Measurements from ENCODE around the gene MRPL34.

The MRPL34 gene

DNA sequence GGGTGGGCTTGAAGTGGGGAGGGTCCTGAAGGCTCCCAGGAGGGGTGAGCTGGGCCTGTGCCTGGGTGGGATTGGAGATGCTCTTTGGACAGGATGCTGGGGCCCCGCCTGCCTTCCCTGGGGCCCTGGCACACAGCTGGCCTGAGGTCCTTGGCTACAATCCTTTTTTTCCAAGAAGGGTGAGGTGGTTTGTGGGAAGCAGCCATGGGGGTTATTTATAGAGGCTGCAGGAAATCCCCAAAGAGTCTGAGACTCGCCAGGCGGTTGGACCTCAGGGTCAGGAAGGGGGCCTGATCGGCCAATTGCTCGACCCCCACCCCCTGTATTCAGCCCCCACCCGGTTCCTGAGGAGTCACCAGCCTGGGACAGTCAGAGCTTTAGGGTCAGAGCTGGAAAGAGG lies 41.7 kb downstream of the MRPL34 start:
- DNase-seq: no peak

GRCh38 chr19:17347877-17348276 lies 42.2 kb downstream of the MRPL34 start:
- DNase-seq: no peak

DNA sequence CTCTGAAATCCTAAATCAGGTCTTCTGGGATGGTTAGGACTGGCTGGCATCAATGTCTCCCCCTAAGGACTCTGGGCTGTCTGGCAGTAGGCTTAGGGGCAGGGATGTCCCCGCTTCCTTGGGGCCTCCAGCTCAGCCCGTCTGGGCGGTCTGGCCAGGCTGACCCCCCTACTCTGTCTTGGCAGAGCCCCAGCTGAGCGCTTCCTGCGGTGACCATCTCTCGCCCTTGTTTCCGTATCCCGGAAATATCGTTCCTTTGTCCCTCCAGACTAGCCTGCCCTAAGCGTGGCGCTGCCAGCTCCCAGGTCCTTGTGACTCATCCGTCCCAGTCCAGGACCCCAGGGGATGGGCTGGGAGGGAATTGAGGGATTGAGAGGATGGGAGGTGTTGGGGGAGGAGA lies 43.0 kb downstream of the MRPL34 start:
- DNase-seq: no peak

DNA sequence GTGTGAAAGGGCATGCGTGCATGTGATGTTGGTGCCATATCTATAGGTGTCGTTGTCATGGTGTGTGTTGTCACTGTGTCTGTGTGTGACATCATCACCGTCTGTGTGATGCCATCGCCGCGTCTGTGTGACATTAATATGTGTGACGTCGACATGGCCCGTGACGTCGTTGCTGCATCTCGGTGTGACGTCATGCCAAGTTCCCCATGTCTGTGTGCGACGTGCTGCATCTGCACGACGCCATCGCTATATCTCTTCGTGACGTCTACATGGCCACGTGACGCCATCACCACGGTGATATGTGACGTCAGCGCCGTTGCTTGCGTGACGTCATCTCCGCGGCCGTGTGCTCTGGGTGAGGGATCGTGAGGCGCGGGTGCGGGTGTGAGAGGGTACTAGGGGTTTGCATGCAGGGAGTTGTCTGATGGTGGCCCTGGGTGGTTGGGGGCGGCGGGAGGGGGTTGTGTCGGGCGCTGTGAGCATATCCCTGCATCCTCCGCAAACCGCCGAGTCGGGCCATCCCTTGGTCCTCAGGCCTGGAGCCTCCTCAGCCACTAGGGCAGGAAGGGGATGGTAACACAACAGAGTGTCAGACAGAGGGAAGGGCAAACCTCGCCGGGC lies 46.3 kb downstream of the MRPL34 start:
- no peak for DNase-seq

- DNase-seq: no peak
Observed at GRCh38 chr19:17352608-17353280, 47.1 kb downstream of the MRPL34 start.

- no peak for DNase-seq
Observed at GRCh38 chr19:17353386-17353785, 47.7 kb downstream of the MRPL34 start.

Measured in T-helper 9 cell (primary cell).